H9 (cell line): ENCODE data around the gene UVRAG. TPM values are rescaled to one million over a fixed set of nuclear protein-coding genes. Genes with fewer than 3 reads are reported as not detected.
A peak's percentile ranks its signal among the peaks of the same experiment; 100 is the strongest.

Experiments used
- DNase-seq: peaks from one replicate; pipeline ENCODE4 v3.0.0-alpha.2; 2017
- H2AFZ ChIP-seq: one replicate; pipeline ENCODE4 v1.6.1; 2013; ENCODE audit warnings: mild to moderate bottlenecking, low read length, control low read depth, moderate library complexity
- H2AK5ac ChIP-seq: 2 replicates; pipeline ENCODE4 v1.6.1; 2013; ENCODE audit warnings: low read length, control low read depth, mixed read lengths; ENCODE audit not compliant: insufficient read length
- H2BK120ac ChIP-seq: one replicate; pipeline ENCODE4 v1.6.1; 2013; ENCODE audit warnings: low read depth, mild to moderate bottlenecking, low read length, control low read depth, inconsistent platforms; ENCODE audit not compliant: poor library complexity, severe bottlenecking
- H2BK12ac ChIP-seq: 2 replicates; pipeline ENCODE4 v1.6.1; 2013; ENCODE audit warnings: low read length, control low read depth, mixed read lengths, low read depth; ENCODE audit not compliant: insufficient read length
- H2BK15ac ChIP-seq: 2 replicates; pipeline ENCODE4 v1.6.1; 2013; ENCODE audit warnings: low read depth, low read length, control low read depth
- H2BK20ac ChIP-seq: one replicate; pipeline ENCODE4 v1.6.1; 2013; ENCODE audit warnings: low read depth, mild to moderate bottlenecking, low read length, control low read depth, inconsistent platforms; ENCODE audit not compliant: poor library complexity, severe bottlenecking
- H2BK5ac ChIP-seq: 2 replicates; pipeline ENCODE4 v1.6.1; 2013; ENCODE audit warnings: low read length, control low read depth, mixed read lengths; ENCODE audit not compliant: insufficient read length
- H3K14ac ChIP-seq: 2 replicates; pipeline ENCODE4 v1.6.1; 2013; ENCODE audit warnings: low read length, control low read depth; ENCODE audit not compliant: insufficient read depth
- H3K18ac ChIP-seq: 2 replicates; pipeline ENCODE4 v1.6.1; 2013; ENCODE audit warnings: low read depth, mild to moderate bottlenecking, mixed read lengths, low read length, control low read depth; ENCODE audit not compliant: insufficient read length
- H3K23ac ChIP-seq: 2 replicates; pipeline ENCODE4 v1.6.1; 2013; ENCODE audit warnings: low read length, control low read depth, mixed read lengths, low read depth; ENCODE audit not compliant: insufficient read length
- H3K23me2 ChIP-seq: 2 replicates; pipeline ENCODE4 v1.6.1; 2013; ENCODE audit warnings: low read depth, mild to moderate bottlenecking, mixed read lengths, low read length, control low read depth; ENCODE audit not compliant: insufficient read length, poor library complexity, severe bottlenecking
- H3K27ac ChIP-seq: 2 replicates; pipeline ENCODE4 v1.5.1; 2013; ENCODE audit warnings: low read length, control low read depth, mixed read lengths, low read depth; ENCODE audit not compliant: insufficient read length
- H3K27me3 ChIP-seq: 2 replicates; pipeline ENCODE4 v1.6.1; 2013; ENCODE audit warnings: low read length, control low read depth, inconsistent platforms; ENCODE audit not compliant: insufficient read depth
- H3K4ac ChIP-seq: 2 replicates; pipeline ENCODE4 v1.6.1; 2013; ENCODE audit warnings: low read depth, mild to moderate bottlenecking, control low read depth, inconsistent platforms, low read length, moderate library complexity
- H3K4me1 ChIP-seq: 2 replicates; pipeline ENCODE4 v1.6.1; 2013; ENCODE audit warnings: low read length, control low read depth, inconsistent platforms; ENCODE audit not compliant: insufficient read depth
- H3K4me2 ChIP-seq: 2 replicates; pipeline ENCODE4 v1.6.1; 2013; ENCODE audit warnings: low read length, control low read depth, mixed read lengths; ENCODE audit not compliant: insufficient read length, insufficient read depth
- H3K56ac ChIP-seq: 2 replicates; pipeline ENCODE4 v1.6.1; 2013; ENCODE audit warnings: low read depth, mild to moderate bottlenecking, mixed read lengths, low read length, control low read depth; ENCODE audit not compliant: insufficient read length
- H3K79me1 ChIP-seq: 2 replicates; pipeline ENCODE4 v1.6.1; 2013; ENCODE audit warnings: low read depth, mild to moderate bottlenecking, moderate library complexity, low read length, control low read depth, inconsistent platforms; ENCODE audit not compliant: insufficient read depth, poor library complexity, severe bottlenecking
- H3K79me2 ChIP-seq: 2 replicates; pipeline ENCODE4 v1.6.1; 2013; ENCODE audit warnings: low read length, control low read depth, inconsistent platforms; ENCODE audit not compliant: insufficient read depth
- H3K9ac ChIP-seq: 2 replicates; pipeline ENCODE4 v1.6.1; 2013; ENCODE audit warnings: low read length, control low read depth, mixed read lengths; ENCODE audit not compliant: insufficient read length; ENCODE audit errors: extremely low read depth
- H3K9me3 ChIP-seq: one replicate; pipeline ENCODE4 v1.6.1; 2013; ENCODE audit warnings: low read depth, low read length, inconsistent platforms; ENCODE audit not compliant: control insufficient read depth
- H3T11ph ChIP-seq: one replicate; pipeline ENCODE4 v1.6.1; 2013; ENCODE audit warnings: mild to moderate bottlenecking, low read length, control low read depth, inconsistent platforms
- H4K20me1 ChIP-seq: one replicate; pipeline ENCODE4 v1.6.1; 2013; ENCODE audit not compliant: control insufficient read depth, insufficient read length, insufficient read depth
- H4K5ac ChIP-seq: 2 replicates; pipeline ENCODE4 v1.6.1; 2013; ENCODE audit warnings: low read depth, mild to moderate bottlenecking, mixed read lengths, low read length, control low read depth; ENCODE audit not compliant: insufficient read length
- H4K8ac ChIP-seq: replicated peaks from 2 replicates; pipeline ENCODE4 v1.6.1; 2013; ENCODE audit warnings: low read length, control low read depth, mixed read lengths, low read depth; ENCODE audit not compliant: insufficient read length
- H4K91ac ChIP-seq: 2 replicates; pipeline ENCODE4 v1.6.1; 2013; ENCODE audit warnings: low read depth, mild to moderate bottlenecking, moderate library complexity, mixed read lengths, low read length, control low read depth; ENCODE audit not compliant: insufficient read length
- H3K27ac Mint-ChIP-seq, 3 experiments: 2 replicates in 2 of 3; 3 replicates in 1 of 3; pipeline ENCODE4 v1.8.0; 2020 to 2021; ENCODE audit warnings: mixed read lengths in 3 of 3, mild to moderate bottlenecking in 1 of 3, moderate library complexity in 1 of 3
- H3K27me3 Mint-ChIP-seq: 2 replicates; pipeline ENCODE4 v1.8.0; 2021; ENCODE audit warnings: low read depth, mild to moderate bottlenecking, moderate library complexity, mixed read lengths
- H3K36me3 Mint-ChIP-seq, 3 experiments: 2 replicates in 2 of 3; 3 replicates in 1 of 3; pipeline ENCODE4 v1.8.0; 2020 to 2021; ENCODE audit warnings: low read depth in 3 of 3, mixed read lengths in 3 of 3; ENCODE audit not compliant: insufficient read depth in 1 of 3
- H3K4me1 Mint-ChIP-seq, 2 experiments: 2 replicates each; pipeline ENCODE4 v1.8.0; 2020; ENCODE audit warnings: mixed read lengths in 2 of 2
- H3K4me3 Mint-ChIP-seq, 2 experiments: 2 replicates in 1 of 2; 3 replicates in 1 of 2; pipeline ENCODE4 v1.8.0; 2020 to 2021; ENCODE audit warnings: mild to moderate bottlenecking in 2 of 2, mixed read lengths in 2 of 2, moderate library complexity in 1 of 2
- H3K9me3 Mint-ChIP-seq, 2 experiments: 2 replicates in 1 of 2; 3 replicates in 1 of 2; pipeline ENCODE4 v1.8.0; 2020; ENCODE audit warnings: mild to moderate bottlenecking in 2 of 2, mixed read lengths in 2 of 2, moderate library complexity in 1 of 2
- WGBS: extraction: QIAGEN DNeasy Blood & Tissue Kit; methylation state at CpG from one replicate; pipeline ENCODE4 v1.1.7; 2013; ENCODE audit warnings: missing lambda C conversion rate, low lambda C conversion rate, mixed read lengths; ENCODE audit not compliant: insufficient read length; ENCODE audit errors: extremely low coverage; 5-methylcytosine and 5-hydroxymethylcytosine counted together
- total RNA-seq: library from RNA; stranded (reverse); gene quantifications from 2 replicates; pipeline ENCODE4 v1.2.1, GENCODE V29; 2021
- TF ChIP-seq, protein P1 (sequence below): fragments of 200-600 bp; sonication (generic); conservative IDR thresholded peaks from 3 replicates; pipeline ENCODE4 v1.8.0; 2021; ENCODE audit warnings: antibody characterized with exemption, mild to moderate bottlenecking

Gene UVRAG
- total RNA-seq, 1 experiment from 2014 or later = 18.5 TPM

DNA sequence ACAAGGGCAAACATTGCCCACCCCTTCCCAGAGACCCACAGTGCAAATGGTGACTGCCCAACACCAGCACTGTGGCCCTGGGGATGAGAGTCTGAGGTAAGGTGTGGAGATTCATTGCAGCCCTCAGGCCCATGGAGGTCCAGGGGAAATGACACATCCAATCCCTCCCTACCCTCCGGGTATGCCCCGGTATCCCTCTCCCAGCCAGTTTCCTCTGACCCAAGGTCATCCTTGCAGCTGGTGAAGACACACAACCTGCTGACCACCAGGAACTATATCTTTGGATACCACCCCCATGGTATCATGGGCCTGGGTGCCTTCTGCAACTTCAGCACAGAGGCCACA, 18.9 kb upstream of the UVRAG start:
- H3K9me3 Mint-ChIP-seq = no peaks in the 10 kb centered on the region; a peak in 1 of 5 replicates
- Histone ChIP-seq H3K23me2 (no peaks in the 10 kb centered on the region), H4K20me1 (no peaks in the 10 kb centered on the region), H4K91ac (no peak overlapping the region), H2BK120ac (no peak overlapping the region), H2BK15ac (no peak overlapping the region), H3K27ac (no peak overlapping the region), H3K18ac (no peak overlapping the region), H3K79me1 (no peaks in the 10 kb centered on the region), H2BK5ac (no peak overlapping the region), H3K4me1 (no peaks in the 10 kb centered on the region), H2BK20ac (no peak overlapping the region), H3K14ac (0 out of 2 replicates have a peak overlapping the region, but pooled peaks have one; percentile 60), H4K5ac (no peak overlapping the region), H3T11ph (no peak overlapping the region), H3K79me2 (no peaks in the 10 kb centered on the region), H4K8ac (no peak overlapping the region), H2AFZ (no peak overlapping the region), H3K23ac (no peak overlapping the region), H3K56ac (no peak overlapping the region), H2AK5ac (no peak overlapping the region), H3K4ac (no peak overlapping the region), H3K9me3 (no peaks in the 10 kb centered on the region), H3K4me2 (no peak overlapping the region), H2BK12ac (no peak overlapping the region), H3K27me3 (no peaks in the 10 kb centered on the region; the same call in 1 of the 2 replicates), H3K9ac (no peak overlapping the region)
- no peaks in the 10 kb centered on the region; the same call in 1 of the 2 replicates for H3K27me3 Mint-ChIP-seq
- H3K36me3 Mint-ChIP-seq = no peaks in the 10 kb centered on the region
- WGBS = no CpG with 5 or more reads among the region's 2 CpGs
- TF ChIP-seq, protein P1, sequence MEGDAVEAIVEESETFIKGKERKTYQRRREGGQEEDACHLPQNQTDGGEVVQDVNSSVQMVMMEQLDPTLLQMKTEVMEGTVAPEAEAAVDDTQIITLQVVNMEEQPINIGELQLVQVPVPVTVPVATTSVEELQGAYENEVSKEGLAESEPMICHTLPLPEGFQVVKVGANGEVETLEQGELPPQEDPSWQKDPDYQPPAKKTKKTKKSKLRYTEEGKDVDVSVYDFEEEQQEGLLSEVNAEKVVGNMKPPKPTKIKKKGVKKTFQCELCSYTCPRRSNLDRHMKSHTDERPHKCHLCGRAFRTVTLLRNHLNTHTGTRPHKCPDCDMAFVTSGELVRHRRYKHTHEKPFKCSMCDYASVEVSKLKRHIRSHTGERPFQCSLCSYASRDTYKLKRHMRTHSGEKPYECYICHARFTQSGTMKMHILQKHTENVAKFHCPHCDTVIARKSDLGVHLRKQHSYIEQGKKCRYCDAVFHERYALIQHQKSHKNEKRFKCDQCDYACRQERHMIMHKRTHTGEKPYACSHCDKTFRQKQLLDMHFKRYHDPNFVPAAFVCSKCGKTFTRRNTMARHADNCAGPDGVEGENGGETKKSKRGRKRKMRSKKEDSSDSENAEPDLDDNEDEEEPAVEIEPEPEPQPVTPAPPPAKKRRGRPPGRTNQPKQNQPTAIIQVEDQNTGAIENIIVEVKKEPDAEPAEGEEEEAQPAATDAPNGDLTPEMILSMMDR = no peak
- peaks cover 7% of the 10 kb centered on the region in 2 experiments; a peak in 2 of 4 replicates for H3K4me1 Mint-ChIP-seq
- no peak overlapping the region for H3K27ac Mint-ChIP-seq
- no peak for DNase-seq
- H3K4me3 Mint-ChIP-seq = no peak overlapping the region
